CD4-positive, alpha-beta T cell (primary cell): Measurements from ENCODE around the gene SAMD5. TPM values are rescaled to one million over a fixed set of nuclear protein-coding genes. Genes with fewer than 3 reads are reported as not detected.

Source experiments
- ATAC-seq: fragments of 200-7000 bp; cut with Tn5 transposase; one replicate; pipeline ENCODE4 v1.10.0; 2022; ENCODE audit warnings: mild to moderate bottlenecking; ENCODE audit not compliant: poor library complexity
- CTCF ChIA-PET: fragments of 350-600 bp; sonication (Branson Sonifier 250); formaldehyde crosslinking; loops from one replicate; lab custom pipeline; 2021; ENCODE audit warnings: antibody characterized with exemption, inconsistent platforms; lab: Charles Lee
- POLR2A ChIA-PET: fragments of 350-600 bp; sonication (Branson Sonifier 250); formaldehyde crosslinking; loops from one replicate; lab custom pipeline; 2021; ENCODE audit warnings: antibody characterized with exemption, inconsistent platforms; lab: Charles Lee
- DNase-seq, 14 experiments: peaks; one replicate each; pipeline ENCODE4 v3.0.0-alpha.2; 2013 to 2020; ENCODE audit warnings: mixed read lengths in 2 of 14
- H3K27ac ChIP-seq, 2 donors: one replicate each; pipeline versions ENCODE4 v1.5.1 to v1.7.0; 2013; ENCODE audit warnings: low read length in 2 of 2, low read depth in 1 of 2, mild to moderate bottlenecking in 1 of 2
- H3K27me3 ChIP-seq, 2 experiments: 1 replicate in 1 of 2; 2 replicates in 1 of 2; pipeline versions ENCODE4 v1.6.1 to v1.7.0; 2013; ENCODE audit warnings: low read length in 2 of 2, control low read depth in 1 of 2, mild to moderate bottlenecking in 1 of 2, moderate library complexity in 1 of 2; ENCODE audit not compliant: insufficient read depth in 2 of 2, control insufficient read depth in 1 of 2
- H3K36me3 ChIP-seq: one replicate; pipeline ENCODE4 v1.6.1; 2013; ENCODE audit warnings: low read length, control low read depth; ENCODE audit not compliant: insufficient read depth
- H3K4me1 ChIP-seq: one replicate; pipeline ENCODE4 v1.6.1; 2013; ENCODE audit warnings: low read length, control low read depth; ENCODE audit not compliant: insufficient read depth
- H3K4me3 ChIP-seq: one replicate; pipeline ENCODE4 v1.5.1; 2013; ENCODE audit warnings: mild to moderate bottlenecking, low read length, moderate library complexity
- H3K9me3 ChIP-seq, 2 experiments: 1 replicate in 1 of 2; 2 replicates in 1 of 2; pipeline versions ENCODE4 v1.6.1 to v1.7.0; 2013; ENCODE audit warnings: low read length in 2 of 2, mild to moderate bottlenecking in 2 of 2, control low read depth in 1 of 2, moderate library complexity in 1 of 2; ENCODE audit not compliant: control insufficient read depth in 1 of 2, insufficient read depth in 1 of 2
- H3K27ac Mint-ChIP-seq: one replicate; pipeline ENCODE4 v1.8.0; 2020; ENCODE audit warnings: mixed read lengths
- H3K27me3 Mint-ChIP-seq: one replicate; pipeline ENCODE4 v1.8.0; 2021; ENCODE audit warnings: mixed read lengths
- H3K36me3 Mint-ChIP-seq: one replicate; pipeline ENCODE4 v1.8.0; 2021; ENCODE audit warnings: low read depth, mixed read lengths
- H3K4me1 Mint-ChIP-seq: one replicate; pipeline ENCODE4 v1.8.0; 2021; ENCODE audit warnings: low read depth, mixed read lengths
- H3K4me3 Mint-ChIP-seq: one replicate; pipeline ENCODE4 v1.8.0; 2020; ENCODE audit warnings: mild to moderate bottlenecking, mixed read lengths
- H3K9me3 Mint-ChIP-seq: one replicate; pipeline ENCODE4 v1.8.0; 2020; ENCODE audit warnings: mixed read lengths
- intact Hi-C, 2 experiments: fragments of 100-400 bp; cut with DNase I in 1 of 2; cut with micrococcal nuclease in 1 of 2; formaldehyde crosslinking; loops; one replicate each; pipeline versions ENCODE4 v1.15.1 to v1.9.0; 2023 to 2025; cut with DNase I, micrococcal nuclease
- total RNA-seq, 174 experiments: library from RNA in 2 of 174; stranded (reverse) in 2 of 174; gene quantifications; one replicate each; pipeline ENCODE4 v1.2.3 and lab custom pipeline; 2021 to 2026
- TF ChIP-seq, protein P1 (sequence below): fragments of 200-600 bp; IDR thresholded peaks from one replicate; pipeline ENCODE4 v1.8.0; 2022; ENCODE audit warnings: antibody characterized with exemption, mild to moderate bottlenecking

SAMD5 gene
- total RNA-seq, 2 experiments from 2014 or later, result not detected

DNA sequence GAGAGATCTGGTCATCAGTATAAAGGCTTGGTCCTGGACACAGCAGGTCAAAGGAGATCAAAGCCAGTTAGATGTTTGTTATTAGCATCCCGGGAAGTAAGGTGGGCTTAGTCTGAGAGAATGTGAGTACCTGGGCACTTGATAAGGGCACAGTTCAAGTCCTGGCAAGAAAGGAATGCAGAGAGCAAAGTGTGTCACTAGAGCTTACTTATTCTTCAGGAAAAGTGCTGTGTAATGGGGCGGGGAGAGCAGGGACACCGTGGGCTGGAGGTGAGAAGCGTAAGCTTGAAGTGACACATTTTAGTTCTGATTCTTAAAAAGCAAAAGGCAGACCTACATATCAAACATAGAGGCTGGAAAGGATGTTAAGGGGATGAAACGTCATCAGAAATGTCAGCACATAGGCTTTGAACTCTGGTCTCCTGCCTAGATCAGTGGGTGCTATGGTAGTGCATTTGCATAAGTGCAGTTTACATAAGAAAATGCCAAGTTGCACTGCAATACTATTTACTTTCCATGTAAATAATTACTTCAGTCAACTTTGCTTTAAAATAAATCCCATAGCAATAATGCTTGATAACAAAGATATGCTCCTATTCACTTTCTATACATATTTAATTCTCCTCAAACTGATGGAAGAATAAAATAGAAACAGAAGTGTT, 2.6 kb downstream of the SAMD5 start:
- Mint-ChIP-seq H3K4me1 (peaks cover 17% of the 10 kb centered on the region), H3K9me3 (no peaks in the 10 kb centered on the region), H3K4me3 (no peak overlapping the region), H3K27me3 (peaks cover 46% of the 10 kb centered on the region), H3K27ac (no peak overlapping the region), H3K36me3 (no peaks in the 10 kb centered on the region)
- CTCF ChIA-PET, result no interaction called here
- Histone ChIP-seq H3K27ac (no peak overlapping the region), H3K36me3 (no peaks in the 10 kb centered on the region), H3K4me3 (no peak overlapping the region), H3K9me3 (peaks cover 0 to 7% of the 10 kb centered on the region in 2 experiments), H3K27me3 (peaks cover 36 to 56% of the 10 kb centered on the region in 2 experiments), H3K4me1 (peaks cover 14% of the 10 kb centered on the region)
- no peak for DNase-seq
- TF ChIP-seq, protein P1, sequence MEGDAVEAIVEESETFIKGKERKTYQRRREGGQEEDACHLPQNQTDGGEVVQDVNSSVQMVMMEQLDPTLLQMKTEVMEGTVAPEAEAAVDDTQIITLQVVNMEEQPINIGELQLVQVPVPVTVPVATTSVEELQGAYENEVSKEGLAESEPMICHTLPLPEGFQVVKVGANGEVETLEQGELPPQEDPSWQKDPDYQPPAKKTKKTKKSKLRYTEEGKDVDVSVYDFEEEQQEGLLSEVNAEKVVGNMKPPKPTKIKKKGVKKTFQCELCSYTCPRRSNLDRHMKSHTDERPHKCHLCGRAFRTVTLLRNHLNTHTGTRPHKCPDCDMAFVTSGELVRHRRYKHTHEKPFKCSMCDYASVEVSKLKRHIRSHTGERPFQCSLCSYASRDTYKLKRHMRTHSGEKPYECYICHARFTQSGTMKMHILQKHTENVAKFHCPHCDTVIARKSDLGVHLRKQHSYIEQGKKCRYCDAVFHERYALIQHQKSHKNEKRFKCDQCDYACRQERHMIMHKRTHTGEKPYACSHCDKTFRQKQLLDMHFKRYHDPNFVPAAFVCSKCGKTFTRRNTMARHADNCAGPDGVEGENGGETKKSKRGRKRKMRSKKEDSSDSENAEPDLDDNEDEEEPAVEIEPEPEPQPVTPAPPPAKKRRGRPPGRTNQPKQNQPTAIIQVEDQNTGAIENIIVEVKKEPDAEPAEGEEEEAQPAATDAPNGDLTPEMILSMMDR, result no peak
- intact Hi-C loops, result no loop called here
- ATAC-seq, result no peak
- POLR2A ChIA-PET, result no interaction called here

DNA sequence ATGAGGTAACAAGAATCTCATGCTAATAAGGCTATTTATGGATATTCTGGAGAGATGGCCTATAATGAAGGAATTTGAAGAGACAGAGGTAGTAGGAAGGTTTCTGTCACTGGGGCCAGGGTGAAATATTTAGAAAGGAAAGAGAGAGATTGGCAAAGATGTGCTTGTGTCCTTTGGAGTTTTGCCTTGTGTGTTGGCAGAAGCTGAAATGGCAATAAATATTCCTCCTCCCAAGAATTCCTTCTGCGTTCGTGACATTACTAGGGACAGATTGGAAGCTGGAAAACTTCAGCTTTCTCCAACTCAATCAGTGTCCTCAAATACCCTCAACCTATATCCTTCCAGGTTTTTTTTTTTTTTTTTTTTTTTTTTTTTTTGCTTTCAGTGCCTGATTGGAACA, 6.3 kb downstream of the SAMD5 start:
- Mint-ChIP-seq H3K27me3 (peaks cover 28% of the 10 kb centered on the region), H3K27ac (no peak overlapping the region), H3K9me3 (no peaks in the 10 kb centered on the region), H3K4me1 (no peaks in the 10 kb centered on the region), H3K36me3 (no peaks in the 10 kb centered on the region), H3K4me3 (no peak overlapping the region)
- no peak overlapping the region for H3K27ac ChIP-seq
- H3K27me3 ChIP-seq, result peaks cover 12 to 25% of the 10 kb centered on the region in 2 experiments
- H3K4me3 ChIP-seq, result no peak overlapping the region
- intact Hi-C loops, result no loop called here
- ATAC-seq (no peak), DNase-seq (no peak)
- TF ChIP-seq, protein P1, result no peak
- POLR2A ChIA-PET, result no interaction called here
- no peaks in the 10 kb centered on the region for H3K9me3 ChIP-seq
- CTCF ChIA-PET, result no interaction called here
- H3K36me3 ChIP-seq, result no peaks in the 10 kb centered on the region
- no peaks in the 10 kb centered on the region for H3K4me1 ChIP-seq

DNA sequence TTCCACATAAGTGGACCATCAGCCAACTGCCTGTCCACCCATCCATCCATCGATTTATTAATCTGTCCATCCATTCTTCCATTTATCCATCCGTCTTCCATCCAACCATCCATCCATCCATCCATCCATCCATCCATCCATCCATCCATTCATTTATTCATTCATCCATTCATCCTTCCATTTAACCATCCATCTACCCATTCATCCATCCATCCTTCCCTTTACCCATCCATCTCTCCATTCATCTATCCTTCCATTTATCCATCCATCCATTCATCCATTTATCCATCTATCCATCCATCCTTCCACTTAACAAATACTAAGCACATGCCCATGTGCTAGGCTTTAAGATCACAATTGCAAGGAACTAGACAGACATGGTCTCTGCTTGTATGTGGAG, 6.8 kb downstream of the SAMD5 start:
- no peaks in the 10 kb centered on the region for H3K4me1 ChIP-seq
- H3K4me3 ChIP-seq, result no peak overlapping the region
- CTCF ChIA-PET, result no interaction called here
- no peak overlapping the region for H3K27ac Mint-ChIP-seq
- no peak for DNase-seq
- POLR2A ChIA-PET, result no interaction called here
- no peaks in the 10 kb centered on the region for H3K4me1 Mint-ChIP-seq
- H3K27me3 Mint-ChIP-seq, result peaks cover 23% of the 10 kb centered on the region
- intact Hi-C loops, result no loop called here
- H3K4me3 Mint-ChIP-seq, result no peak overlapping the region
- no peaks in the 10 kb centered on the region for H3K9me3 Mint-ChIP-seq
- TF ChIP-seq, protein P1, result no peak
- no peaks in the 10 kb centered on the region for H3K9me3 ChIP-seq
- peaks cover 7 to 20% of the 10 kb centered on the region in 2 experiments for H3K27me3 ChIP-seq
- H3K36me3 Mint-ChIP-seq, result no peaks in the 10 kb centered on the region
- H3K27ac ChIP-seq, result no peak overlapping the region
- H3K36me3 ChIP-seq, result no peaks in the 10 kb centered on the region
- no peak for ATAC-seq
